Stimulated activated CD8-positive, alpha-beta memory T cell treated with anti-CD3 and anti-CD28 coated beads, Interleukin-12 subunit alpha, Interleukin-12 subunit beta, amount 100 ng/mL, for 1 hour (primary cell): ENCODE results near the gene CACNA1E.
"Not testable (repeated sequence)": the region's sequence is repeated elsewhere in the genome, so short reads cannot be mapped to it uniquely, and the experiment has no call there.

Experiments used
- DNase-seq: peaks from one replicate; pipeline ENCODE4 v3.0.0-alpha.2; 2020; ENCODE audit warnings: low read depth

CACNA1E gene

DNA sequence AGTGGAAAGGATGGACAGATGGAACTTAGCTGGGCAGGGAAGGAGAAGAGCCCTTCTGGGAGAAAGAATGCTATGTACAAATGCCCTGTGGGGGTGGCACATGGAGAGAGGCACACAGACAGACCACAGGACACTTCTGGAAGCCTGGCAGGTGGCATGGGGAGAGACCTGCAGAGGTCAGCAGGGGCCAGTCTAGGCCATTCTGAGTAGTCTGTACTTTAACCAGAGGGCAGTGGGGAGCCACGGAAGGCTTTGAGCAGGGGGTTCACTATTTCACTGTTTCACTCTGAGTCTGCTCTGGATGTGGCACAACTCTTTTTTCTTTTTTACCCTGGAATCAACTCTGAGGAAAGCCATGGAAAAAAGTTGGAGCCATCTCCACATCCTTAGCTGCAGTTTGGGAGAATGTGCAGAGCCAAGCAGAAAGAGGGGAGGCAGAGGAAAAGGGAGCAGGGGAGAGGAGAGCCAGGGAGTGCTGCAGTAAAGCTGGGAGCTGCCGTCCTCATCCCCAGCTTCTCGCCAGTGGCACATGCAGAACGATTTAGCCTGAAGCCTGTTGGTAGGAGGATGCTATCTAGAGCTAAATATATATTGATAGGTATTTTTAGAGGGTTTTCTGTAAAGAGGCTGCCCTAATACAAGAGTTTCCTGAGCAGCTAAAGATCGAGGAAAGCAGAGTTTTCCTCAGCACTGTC is 34.0 kb downstream of the CACNA1E start:
- DNase-seq = no peak

GRCh38 chr1:181518152-181518551 is 34.8 kb downstream of the CACNA1E start:
- no peak for DNase-seq

GRCh38 chr1:181522864-181523263 is 39.5 kb downstream of the CACNA1E start:
- no peak for DNase-seq

GRCh38 chr1:181525104-181525721 is 41.9 kb downstream of the CACNA1E start:
- DNase-seq = no peak

- DNase-seq = not testable (repeated sequence)
Observed at GRCh38 chr1:181528241-181528640, 44.9 kb downstream of the CACNA1E start.

DNA sequence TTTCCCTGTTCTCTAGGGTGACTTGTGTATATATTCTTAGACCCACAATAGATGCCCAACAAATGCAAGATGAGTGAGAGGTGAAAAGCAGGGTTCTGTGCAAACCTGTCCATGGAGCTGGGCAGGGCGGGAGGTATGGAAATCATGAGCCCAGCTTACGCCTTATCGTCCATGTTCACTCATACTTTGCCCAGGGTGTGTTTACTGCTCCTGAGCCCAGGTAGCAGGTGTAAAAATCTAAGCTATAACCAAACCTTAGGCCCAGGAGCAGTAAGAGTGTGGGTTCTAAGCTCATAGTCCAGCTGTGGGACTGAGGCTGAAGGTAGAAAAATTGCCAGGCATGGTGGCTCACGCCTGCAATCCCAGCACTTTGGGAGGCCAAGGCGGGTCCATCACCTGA is 48.1 kb downstream of the CACNA1E start:
- DNase-seq = no peak

DNA sequence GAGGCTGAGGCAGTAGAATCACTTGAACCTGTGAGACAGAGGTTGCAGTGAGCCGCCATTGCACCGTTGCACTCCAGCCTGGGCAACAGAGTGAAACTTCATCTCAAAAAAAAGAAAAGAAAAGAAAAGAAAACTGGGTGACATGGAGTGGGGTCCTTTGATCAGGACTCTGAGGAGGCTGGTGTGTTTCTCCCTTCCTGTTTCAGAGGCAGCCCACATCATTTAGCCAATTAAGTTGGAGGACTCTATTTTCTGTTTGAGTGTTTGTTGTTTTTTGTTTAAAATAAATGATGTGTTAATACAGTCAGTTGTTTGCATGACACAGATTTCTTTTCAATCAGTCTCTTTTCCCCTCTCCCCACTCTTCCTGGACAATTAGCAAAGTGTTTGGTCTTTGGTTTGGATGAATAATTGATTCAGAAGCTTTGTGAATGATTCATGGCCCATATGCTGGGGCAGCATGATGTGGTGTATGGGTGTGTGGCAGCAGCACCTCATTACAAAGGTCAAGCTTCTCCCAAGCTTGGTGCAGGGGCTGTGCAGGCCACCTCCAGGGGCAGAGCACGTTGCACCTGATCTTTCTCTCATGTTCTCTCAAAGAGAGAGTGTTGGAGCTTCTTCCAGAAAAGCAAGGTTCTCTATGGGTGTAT is 48.8 kb downstream of the CACNA1E start:
- no peak for DNase-seq

- no peak for DNase-seq
Observed at GRCh38 chr1:181538836-181539235, 55.5 kb downstream of the CACNA1E start.

- DNase-seq = no peak
Observed at GRCh38 chr1:181541458-181541857, 58.1 kb downstream of the CACNA1E start.

- DNase-seq = no peak
Observed at GRCh38 chr1:181541947-181542346, 58.6 kb downstream of the CACNA1E start.

- not testable (repeated sequence) for DNase-seq
Observed at GRCh38 chr1:181542406-181542805, 59.1 kb downstream of the CACNA1E start.

GRCh38 chr1:181545395-181545794 is 62.1 kb downstream of the CACNA1E start:
- DNase-seq = no peak

DNA sequence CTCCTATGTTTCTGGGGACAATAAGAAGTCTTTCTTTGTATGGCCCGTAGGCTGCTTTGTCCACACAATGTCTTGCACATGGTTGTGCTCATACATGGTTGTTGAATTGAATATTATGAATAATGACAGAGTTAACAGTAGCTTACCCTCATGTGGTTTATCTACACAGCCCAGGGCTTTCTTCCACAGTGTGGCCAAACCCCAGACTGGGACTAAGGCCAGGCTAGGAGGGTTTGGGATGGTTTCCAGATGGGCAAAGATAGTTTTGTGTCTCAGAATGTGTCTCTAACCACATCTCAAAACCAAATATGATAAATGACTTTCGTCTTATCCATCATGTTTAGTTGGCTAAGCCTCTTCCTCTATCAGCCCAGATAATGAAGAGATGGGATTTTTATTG is 65.2 kb downstream of the CACNA1E start:
- DNase-seq = no peak

DNA sequence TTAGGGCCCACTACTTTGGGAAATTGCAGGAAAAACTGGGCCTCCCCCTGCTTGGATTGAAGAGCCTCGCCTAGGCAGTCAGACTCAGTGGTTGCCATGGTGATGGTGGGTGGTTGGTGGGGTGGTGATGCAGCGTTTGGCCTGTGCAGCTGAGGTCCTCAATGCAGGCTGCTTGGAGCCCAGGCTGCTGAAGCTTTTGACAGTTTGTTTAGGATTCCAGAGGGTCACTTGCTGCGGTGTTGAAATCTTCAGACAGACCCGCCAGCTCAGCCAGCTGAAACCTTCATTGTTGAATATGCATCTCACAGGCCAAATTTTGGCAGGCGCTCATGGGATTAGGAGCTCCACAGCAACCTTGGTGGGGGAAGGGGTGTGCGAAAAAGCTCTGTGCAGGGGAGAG is 67.9 kb downstream of the CACNA1E start:
- no peak for DNase-seq

DNA sequence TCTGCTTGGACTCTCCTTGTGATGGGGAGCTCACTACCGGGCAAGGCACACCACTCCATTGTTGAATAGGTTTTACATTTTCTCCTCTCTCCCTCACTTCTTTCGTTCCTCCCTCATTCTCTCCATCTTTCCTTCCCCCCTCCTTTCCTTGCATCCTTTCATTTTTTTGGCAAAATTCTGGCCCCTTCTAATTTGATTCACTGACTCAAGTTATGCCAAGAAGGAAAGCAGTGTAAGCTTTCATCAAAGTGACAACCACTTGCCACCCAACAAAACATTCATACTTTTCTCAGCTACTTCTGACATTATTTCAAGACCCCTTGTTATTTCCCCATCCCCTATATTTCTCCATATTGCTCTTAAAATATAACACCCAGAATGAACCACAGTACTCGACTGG is 68.4 kb downstream of the CACNA1E start:
- no peak for DNase-seq

DNA sequence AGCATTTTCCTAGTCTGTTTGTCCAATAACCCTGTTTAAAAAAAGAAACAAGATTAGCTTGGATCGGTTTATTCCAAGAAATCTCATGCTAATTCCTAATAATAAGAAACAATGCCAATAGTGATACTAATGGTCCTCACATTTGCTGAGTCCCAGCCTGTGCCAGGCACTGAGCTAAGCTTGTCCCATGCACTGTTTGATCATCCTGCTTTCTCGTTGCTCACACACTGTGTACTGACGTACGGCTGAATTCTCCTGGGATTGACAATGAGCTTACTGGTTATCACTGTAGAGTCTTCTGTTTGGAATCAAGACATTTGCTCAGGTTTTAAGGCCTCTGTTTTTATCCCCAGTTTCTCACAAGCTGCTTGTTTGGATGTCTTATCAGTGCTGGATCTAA is 71.1 kb downstream of the CACNA1E start:
- DNase-seq = no peak

- DNase-seq = no peak
Observed at GRCh38 chr1:181556631-181557030, 73.3 kb downstream of the CACNA1E start.

GRCh38 chr1:181557313-181557712 is 74.0 kb downstream of the CACNA1E start:
- no peak for DNase-seq

DNA sequence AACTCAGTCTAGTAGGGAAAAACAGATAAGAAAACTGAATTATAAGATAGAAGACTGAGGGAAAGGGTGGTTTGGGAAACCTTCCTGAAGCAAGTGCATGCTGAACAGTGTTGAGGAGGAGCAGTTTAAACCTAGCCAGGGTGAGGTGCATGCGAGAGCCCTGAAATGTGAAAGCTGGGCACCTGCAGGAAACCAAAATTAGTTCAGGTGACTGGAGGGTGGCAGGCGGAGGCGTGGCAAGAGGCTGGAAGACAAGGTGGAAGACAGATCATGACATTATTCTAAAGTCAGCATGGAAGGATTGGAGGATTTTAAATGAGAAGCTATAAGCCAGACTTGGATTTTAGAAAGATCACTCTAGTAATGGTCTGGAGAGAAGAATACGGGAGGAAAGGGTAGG is 75.1 kb downstream of the CACNA1E start:
- DNase-seq = no peak

GRCh38 chr1:181559142-181559541 is 75.8 kb downstream of the CACNA1E start:
- DNase-seq = no peak

GRCh38 chr1:181562395-181562794 is 79.1 kb downstream of the CACNA1E start:
- DNase-seq = no peak

DNA sequence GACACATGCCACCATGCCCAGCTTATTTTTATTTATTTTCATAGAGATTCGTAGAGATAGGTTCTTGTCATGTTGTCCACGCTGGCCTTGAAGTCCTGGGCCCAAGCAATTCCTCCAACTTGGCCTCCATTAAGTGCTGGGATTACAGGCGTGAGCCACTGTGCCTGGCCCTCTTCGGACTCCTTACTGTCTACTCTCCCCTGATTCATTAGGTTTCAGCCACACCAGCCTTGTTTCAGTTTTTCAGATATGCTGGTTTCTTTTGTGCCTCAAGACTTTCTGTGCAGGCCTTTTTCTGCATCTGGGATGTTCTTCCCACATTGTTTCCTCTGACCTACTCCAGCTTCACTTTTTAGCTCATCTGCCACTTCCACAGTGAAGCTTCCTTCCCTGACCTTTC is 85.4 kb downstream of the CACNA1E start:
- DNase-seq = no peak

DNA sequence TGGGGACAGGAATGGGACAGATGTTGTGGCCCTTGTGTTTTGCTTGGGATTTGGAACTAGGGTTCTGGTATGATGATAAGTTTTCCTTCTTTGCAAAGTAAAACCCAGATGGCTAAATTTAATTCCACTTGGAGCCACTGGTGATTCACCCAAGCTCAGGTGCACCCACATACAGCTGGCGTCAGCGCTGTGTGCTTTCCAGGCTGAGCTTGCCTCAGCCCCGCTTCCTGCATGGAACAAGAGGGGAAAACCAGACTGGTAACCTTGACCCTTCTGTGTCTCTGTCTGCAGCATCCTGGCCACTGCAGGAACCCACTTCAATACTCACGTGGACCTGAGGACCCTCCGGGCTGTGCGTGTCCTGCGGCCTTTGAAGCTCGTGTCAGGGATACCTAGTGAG is 94.2 kb downstream of the CACNA1E start:
- no peak for DNase-seq

GRCh38 chr1:181583598-181583997 is 100.3 kb downstream of the CACNA1E start:
- DNase-seq = no peak
